ENCODE results near the gene MCC.

Gene MCC

GRCh38 chr5:113384782-113385285 lies 103.4 kb downstream of the MCC start (continued):
- no peak for TF ChIP-seq TSHZ2 (CRISPR knock-in tag; IDR thresholded peaks at IDR 0.05)
- TF ChIP-seq ZNF565 (CRISPR knock-in tag; conservative IDR thresholded peaks at IDR 0.05; ENCODE audit: low read depth): no peak
- no peak for TF ChIP-seq BACH2 (CRISPR knock-in tag; IDR thresholded peaks at IDR 0.05; ENCODE audit: borderline replicate concordance)

- ATAC-seq: no peak
- TF ChIP-seq TSHZ2 (CRISPR knock-in tag; IDR thresholded peaks at IDR 0.05) (no peak), BACH2 (CRISPR knock-in tag; IDR thresholded peaks at IDR 0.05; ENCODE audit: borderline replicate concordance) (no peak), CSRNP3 (CRISPR knock-in tag; IDR thresholded peaks at IDR 0.05) (no peak), ISL1 (CRISPR knock-in tag; IDR thresholded peaks at IDR 0.05) (no peak), ZFP30 (CRISPR knock-in tag; IDR thresholded peaks at IDR 0.05) (no peak), PPARA (CRISPR knock-in tag; IDR thresholded peaks at IDR 0.05; ENCODE audit: borderline replicate concordance) (no peak), CREB5 (CRISPR knock-in tag; IDR thresholded peaks at IDR 0.05; ENCODE audit: low read depth) (no peak), OSR1 (CRISPR knock-in tag; IDR thresholded peaks at IDR 0.05) (no peak), POU6F1 (CRISPR knock-in tag; IDR thresholded peaks at IDR 0.05; ENCODE audit: borderline replicate concordance, low read depth) (no peak), ZFP3 (CRISPR knock-in tag; IDR thresholded peaks at IDR 0.05) (no peak), GLIS3 (CRISPR knock-in tag; IDR thresholded peaks at IDR 0.05) (no peak), CSDC2 (CRISPR knock-in tag; IDR thresholded peaks at IDR 0.05) (no peak), SNAI2 (CRISPR knock-in tag; IDR thresholded peaks at IDR 0.05) (no peak), ZNF8 (CRISPR knock-in tag; IDR thresholded peaks at IDR 0.05) (no peak), ARNTL (CRISPR knock-in tag; IDR thresholded peaks at IDR 0.05; ENCODE audit: borderline replicate concordance, low read depth) (no peak), ZC3H10 (CRISPR knock-in tag; IDR thresholded peaks at IDR 0.05) (no peak), TOX (CRISPR knock-in tag; IDR thresholded peaks at IDR 0.05; ENCODE audit: borderline replicate concordance) (no peak)
These were observed 105.5 kb downstream of the MCC start for GRCh38 chr5:113382731-113383130.

- no peak for TF ChIP-seq CREB5 (CRISPR knock-in tag; IDR thresholded peaks at IDR 0.05; ENCODE audit: low read depth)
- TF ChIP-seq TCF4 (CRISPR knock-in tag; IDR thresholded peaks at IDR 0.05; ENCODE audit: borderline replicate concordance): no peak
- no peak for TF ChIP-seq ZC3H10 (CRISPR knock-in tag; IDR thresholded peaks at IDR 0.05)
- no peak for TF ChIP-seq ISL1 (CRISPR knock-in tag; IDR thresholded peaks at IDR 0.05)
- no peak for TF ChIP-seq CSRNP3 (CRISPR knock-in tag; IDR thresholded peaks at IDR 0.05)
- no peak for TF ChIP-seq PPARA (CRISPR knock-in tag; IDR thresholded peaks at IDR 0.05; ENCODE audit: borderline replicate concordance)
- no peak for TF ChIP-seq POU6F1 (CRISPR knock-in tag; IDR thresholded peaks at IDR 0.05; ENCODE audit: borderline replicate concordance, low read depth)
- no peak for TF ChIP-seq ESRRG (CRISPR knock-in tag; IDR thresholded peaks at IDR 0.05)
- TF ChIP-seq GLIS3 (CRISPR knock-in tag; IDR thresholded peaks at IDR 0.05): no peak
- TF ChIP-seq ZNF8 (CRISPR knock-in tag; IDR thresholded peaks at IDR 0.05): no peak
- TF ChIP-seq SNAI2 (CRISPR knock-in tag; IDR thresholded peaks at IDR 0.05): no peak
- no peak for TF ChIP-seq RARB (CRISPR knock-in tag; IDR thresholded peaks at IDR 0.05)
- no peak for TF ChIP-seq ARNTL (CRISPR knock-in tag; IDR thresholded peaks at IDR 0.05; ENCODE audit: borderline replicate concordance, low read depth)
- no peak for TF ChIP-seq TOX (CRISPR knock-in tag; IDR thresholded peaks at IDR 0.05; ENCODE audit: borderline replicate concordance)
- TF ChIP-seq ZNF70 (CRISPR knock-in tag; IDR thresholded peaks at IDR 0.05): no peak
- TF ChIP-seq ZNF565 (CRISPR knock-in tag; conservative IDR thresholded peaks at IDR 0.05; ENCODE audit: low read depth): no peak
- ATAC-seq: no peak
These were observed 106.5 kb downstream of the MCC start for GRCh38 chr5:113381791-113382190.
